ENCODE results near the gene STK32B.
"Not testable (repeated sequence)": the region's sequence is repeated elsewhere in the genome, so short reads cannot be mapped to it uniquely, and the experiment has no call there.

GRCh38 chr4:5443976-5444802 is 392.9 kb downstream of the STK32B start:
- not testable (repeated sequence) for TF ChIP-seq CTCF (conservative IDR thresholded peaks at IDR 0.05; ENCODE audit: low read depth in 2 of 2); EZH2 (IDR thresholded peaks at IDR 0.05; ENCODE audit: low read depth, unreplicated experiment)
